Measurements from ENCODE around the gene RGS10.

- TF ChIP-seq CTCF (IDR thresholded peaks at IDR 0.05; ENCODE audit: low read depth, low read length): no peak
- no peak for TF ChIP-seq EZH2phosphoT487 (IDR thresholded peaks at IDR 0.05; ENCODE audit: low read depth)
Measured at GRCh38 chr10:119459681-119460340, 82.7 kb downstream of the RGS10 start.
